ENCODE results near the gene SPINT2. TPM values are rescaled to one million over a fixed set of nuclear protein-coding genes. Genes with fewer than 3 reads are reported as not detected.
"Not testable (repeated sequence)": the region's sequence is repeated elsewhere in the genome, so short reads cannot be mapped to it uniquely, and the experiment has no call there.

Gene SPINT2
- total RNA-seq, 2 experiments from 2014 or later = 36.7 to 77.2 TPM

DNA sequence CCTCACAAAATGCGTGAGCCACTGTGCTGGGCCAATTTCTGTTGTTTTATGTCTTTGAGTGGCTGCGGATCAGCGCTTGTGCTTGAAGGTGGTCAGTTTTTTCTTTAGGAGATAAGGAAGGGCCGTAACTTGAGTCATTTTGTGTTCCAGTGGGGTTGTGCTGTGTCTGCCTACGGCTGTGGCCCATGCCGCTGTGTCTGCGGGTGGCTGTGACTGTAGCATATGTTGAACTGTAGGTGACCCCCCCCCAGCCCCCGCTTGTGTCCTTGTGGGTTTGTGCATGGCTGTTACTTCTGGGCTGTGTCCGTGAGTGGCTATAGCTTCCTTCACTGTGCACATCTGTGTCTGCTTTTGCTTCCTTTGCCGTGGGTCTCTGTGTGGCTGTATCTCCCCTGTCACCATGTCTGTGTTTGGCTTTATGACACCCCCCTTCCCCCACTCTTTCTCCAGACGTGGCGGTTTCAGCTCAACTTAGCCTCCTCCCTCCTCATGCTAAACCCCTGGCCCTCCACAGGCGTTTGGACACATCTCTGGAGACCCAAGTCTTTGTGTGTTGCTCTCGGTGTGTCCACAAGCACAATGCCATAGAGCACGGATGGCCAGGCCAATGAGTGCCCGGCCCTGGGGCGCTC, 8.9 kb upstream of the SPINT2 start:
- Histone ChIP-seq H4K20me1 (ENCODE audit: insufficient read depth, low read length) (no peaks in the 10 kb centered on the region), H2AFZ (ENCODE audit: low read length) (no peak overlapping the region), H3K9me2 (ENCODE audit: insufficient read depth, low read length) (no peaks in the 10 kb centered on the region), H3K4me1 (ENCODE audit: insufficient read depth, low read length, poor library complexity, severe bottlenecking) (peaks cover 5% of the 10 kb centered on the region), H3K4me2 (ENCODE audit: low read length) (no peak overlapping the region), H3K79me2 (ENCODE audit: insufficient read depth, low read depth, low read length) (no peaks in the 10 kb centered on the region), H3K9me3 (ENCODE audit: low read length) (no peaks in the 10 kb centered on the region), H3K36me3 (ENCODE audit: insufficient read depth, low read length) (no peaks in the 10 kb centered on the region), H3K27ac (ENCODE audit: low read depth, low read length, poor library complexity, severe bottlenecking) (no peak overlapping the region), H3K4me3 (ENCODE audit: low read depth, low read length, poor library complexity, severe bottlenecking) (no peak overlapping the region)
- intact Hi-C loops (cut with micrococcal nuclease; ENCODE audit: unreplicated experiment) = no loop called here
- BruUV-seq (replicated peaks) = no TSS peak
- POLR2A ChIA-PET = no interaction called here
- no peak for DNase-seq (ENCODE audit: low spot score)
- CTCF ChIA-PET (ENCODE audit: unreplicated experiment) = no interaction called here
- TF ChIP-seq, protein P1, sequence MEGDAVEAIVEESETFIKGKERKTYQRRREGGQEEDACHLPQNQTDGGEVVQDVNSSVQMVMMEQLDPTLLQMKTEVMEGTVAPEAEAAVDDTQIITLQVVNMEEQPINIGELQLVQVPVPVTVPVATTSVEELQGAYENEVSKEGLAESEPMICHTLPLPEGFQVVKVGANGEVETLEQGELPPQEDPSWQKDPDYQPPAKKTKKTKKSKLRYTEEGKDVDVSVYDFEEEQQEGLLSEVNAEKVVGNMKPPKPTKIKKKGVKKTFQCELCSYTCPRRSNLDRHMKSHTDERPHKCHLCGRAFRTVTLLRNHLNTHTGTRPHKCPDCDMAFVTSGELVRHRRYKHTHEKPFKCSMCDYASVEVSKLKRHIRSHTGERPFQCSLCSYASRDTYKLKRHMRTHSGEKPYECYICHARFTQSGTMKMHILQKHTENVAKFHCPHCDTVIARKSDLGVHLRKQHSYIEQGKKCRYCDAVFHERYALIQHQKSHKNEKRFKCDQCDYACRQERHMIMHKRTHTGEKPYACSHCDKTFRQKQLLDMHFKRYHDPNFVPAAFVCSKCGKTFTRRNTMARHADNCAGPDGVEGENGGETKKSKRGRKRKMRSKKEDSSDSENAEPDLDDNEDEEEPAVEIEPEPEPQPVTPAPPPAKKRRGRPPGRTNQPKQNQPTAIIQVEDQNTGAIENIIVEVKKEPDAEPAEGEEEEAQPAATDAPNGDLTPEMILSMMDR (conservative IDR thresholded peaks at IDR 0.05; ENCODE audit: low read length) = no peak
- no peak for TF ChIP-seq EZH2phosphoT487 (IDR thresholded peaks at IDR 0.05; ENCODE audit: borderline replicate concordance, low read depth, low read length)

DNA sequence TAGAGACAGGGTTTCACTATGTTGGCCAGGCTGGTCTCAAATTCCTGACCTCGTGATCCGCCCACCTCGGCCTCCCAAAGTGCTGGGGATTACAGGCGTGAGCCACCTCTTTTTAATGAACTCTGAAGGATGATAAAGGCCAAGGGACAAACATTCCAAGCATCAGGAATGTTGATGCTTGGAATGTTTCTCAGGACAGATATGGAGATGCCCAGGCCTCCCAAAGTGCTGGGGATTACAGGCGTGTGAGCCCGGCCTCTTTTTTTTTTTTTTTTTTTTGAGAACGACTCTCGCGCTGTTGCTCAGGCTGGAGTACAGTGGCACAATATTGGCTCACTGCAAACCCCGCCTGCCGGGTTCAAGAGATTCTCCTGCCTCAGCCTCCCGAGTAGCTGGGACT, 2.4 kb upstream of the SPINT2 start:
- H3K4me3 ChIP-seq (ENCODE audit: low read depth, low read length, poor library complexity, severe bottlenecking); H3K36me3 ChIP-seq (ENCODE audit: insufficient read depth, low read length); DNase-seq (ENCODE audit: low spot score); CTCF ChIA-PET (ENCODE audit: unreplicated experiment); H2AFZ ChIP-seq (ENCODE audit: low read length); H3K9me2 ChIP-seq (ENCODE audit: insufficient read depth, low read length); H4K20me1 ChIP-seq (ENCODE audit: insufficient read depth, low read length); H3K27ac ChIP-seq (ENCODE audit: low read depth, low read length, poor library complexity, severe bottlenecking); BruUV-seq (replicated peaks); intact Hi-C loops (cut with micrococcal nuclease; ENCODE audit: unreplicated experiment); H3K9me3 ChIP-seq (ENCODE audit: low read length); POLR2A ChIA-PET; H3K4me2 ChIP-seq (ENCODE audit: low read length); H3K79me2 ChIP-seq (ENCODE audit: insufficient read depth, low read depth, low read length): not testable (repeated sequence)
- H3K4me1 ChIP-seq (ENCODE audit: insufficient read depth, low read length, poor library complexity, severe bottlenecking) = peaks cover 15% of the 10 kb centered on the region

DNA sequence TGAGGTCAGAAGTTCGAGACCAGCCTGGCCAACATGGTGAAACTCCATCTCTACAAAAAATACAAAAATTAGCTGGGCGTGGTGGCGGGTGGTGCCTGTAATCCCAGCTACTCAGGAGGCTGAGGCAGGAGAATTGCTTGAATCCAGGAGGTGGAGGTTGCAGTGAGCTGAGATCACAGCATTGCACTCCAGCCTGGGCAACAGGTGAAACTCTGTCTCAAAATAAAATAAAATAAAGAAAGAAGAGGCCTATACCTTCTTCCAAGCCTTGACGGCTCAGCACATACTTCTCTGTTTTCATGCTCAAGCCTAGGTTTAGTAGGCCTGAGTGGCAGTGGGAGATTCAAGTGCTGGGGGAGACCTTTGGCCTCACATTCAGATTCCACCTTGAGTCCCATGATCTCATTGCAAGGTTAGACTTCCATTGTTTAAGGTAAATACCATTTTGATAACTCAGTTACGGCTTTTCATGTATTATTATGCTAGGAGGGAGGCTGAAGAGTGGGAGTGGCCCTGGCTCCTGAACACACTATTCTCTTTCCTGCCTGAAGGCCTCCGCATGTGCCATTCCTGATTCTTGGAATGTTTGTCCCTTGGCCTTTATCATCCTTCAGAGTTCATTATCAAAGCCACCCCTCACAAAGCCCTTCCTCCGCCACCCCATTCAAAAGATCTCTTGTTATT, 1.6 kb upstream of the SPINT2 start:
- H3K79me2 ChIP-seq (ENCODE audit: insufficient read depth, low read depth, low read length) = no peaks in the 10 kb centered on the region
- H3K4me3 ChIP-seq (ENCODE audit: low read depth, low read length, poor library complexity, severe bottlenecking) = no peak overlapping the region
- H3K9me2 ChIP-seq (ENCODE audit: insufficient read depth, low read length) = no peaks in the 10 kb centered on the region
- peaks cover 15% of the 10 kb centered on the region for H3K4me1 ChIP-seq (ENCODE audit: insufficient read depth, low read length, poor library complexity, severe bottlenecking)
- H2AFZ ChIP-seq (ENCODE audit: low read length) = no peak overlapping the region
- no peaks in the 10 kb centered on the region for H3K9me3 ChIP-seq (ENCODE audit: low read length)
- ChIA-PET CTCF (ENCODE audit: unreplicated experiment) (no interaction called here), POLR2A (no interaction called here)
- TF ChIP-seq, protein P1 (conservative IDR thresholded peaks at IDR 0.05; ENCODE audit: low read length) = no peak
- TF ChIP-seq EZH2phosphoT487 (IDR thresholded peaks at IDR 0.05; ENCODE audit: borderline replicate concordance, low read depth, low read length) = no peak
- DNase-seq (ENCODE audit: low spot score) = no peak
- BruUV-seq (replicated peaks) = no TSS peak
- intact Hi-C loops (cut with micrococcal nuclease; ENCODE audit: unreplicated experiment) = no loop called here
- H3K36me3 ChIP-seq (ENCODE audit: insufficient read depth, low read length) = no peaks in the 10 kb centered on the region
- no peaks in the 10 kb centered on the region for H4K20me1 ChIP-seq (ENCODE audit: insufficient read depth, low read length)
- H3K27ac ChIP-seq (ENCODE audit: low read depth, low read length, poor library complexity, severe bottlenecking) = no peak overlapping the region
- H3K4me2 ChIP-seq (ENCODE audit: low read length) = no peak overlapping the region
